GM12801 (cell line): ENCODE results near the gene GRAMD2A.

ENCODE experiments used
- TF ChIP-seq, protein P1 (sequence below): IDR thresholded peaks from one replicate; pipeline ENCODE4 v1.5.1; 2011; ENCODE audit warnings: control low read depth; ENCODE audit not compliant: insufficient read length; ENCODE audit errors: extremely low read depth

Gene GRAMD2A

DNA sequence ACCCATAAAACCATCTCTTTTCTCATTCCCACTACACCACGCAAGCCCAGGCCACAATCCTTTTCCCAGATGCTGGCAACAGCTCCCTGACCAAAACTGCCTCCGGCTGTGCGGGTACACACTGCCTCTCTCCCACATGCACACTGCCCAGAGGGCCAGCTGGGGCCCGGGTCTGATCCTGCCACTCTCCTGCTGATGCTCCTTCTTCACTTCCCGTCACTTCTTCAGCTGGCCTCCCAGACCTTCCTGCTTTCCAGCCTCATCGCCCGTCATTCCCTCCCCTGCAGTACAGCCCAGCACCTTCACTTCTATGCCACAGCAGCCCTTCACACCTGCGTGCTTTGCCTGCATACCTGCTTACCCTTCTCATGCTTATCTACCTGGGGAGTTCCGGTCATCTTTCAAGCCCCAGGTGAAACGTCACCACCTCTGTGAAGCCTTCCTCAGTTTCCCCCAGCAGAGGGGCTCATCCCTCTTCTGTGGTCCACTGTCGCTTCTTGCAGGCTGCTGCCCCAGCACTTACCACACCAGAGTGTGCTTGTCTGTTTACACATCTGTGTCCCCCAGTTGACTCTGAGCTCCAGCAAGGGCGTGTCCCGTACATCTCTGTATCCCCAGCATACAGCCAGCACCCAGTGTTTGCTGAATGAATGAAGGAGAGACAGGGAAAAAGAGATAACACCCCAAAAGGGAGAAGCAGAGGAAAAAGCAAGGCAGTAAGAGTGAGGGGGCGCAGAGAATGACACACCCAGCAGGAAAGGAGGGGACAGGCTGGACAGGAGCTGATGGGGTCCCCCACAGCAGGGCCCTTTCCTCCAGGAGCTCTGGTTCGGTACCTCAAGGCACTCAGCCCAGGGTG, 22.2 kb downstream of the GRAMD2A start:
- TF ChIP-seq, protein P1, sequence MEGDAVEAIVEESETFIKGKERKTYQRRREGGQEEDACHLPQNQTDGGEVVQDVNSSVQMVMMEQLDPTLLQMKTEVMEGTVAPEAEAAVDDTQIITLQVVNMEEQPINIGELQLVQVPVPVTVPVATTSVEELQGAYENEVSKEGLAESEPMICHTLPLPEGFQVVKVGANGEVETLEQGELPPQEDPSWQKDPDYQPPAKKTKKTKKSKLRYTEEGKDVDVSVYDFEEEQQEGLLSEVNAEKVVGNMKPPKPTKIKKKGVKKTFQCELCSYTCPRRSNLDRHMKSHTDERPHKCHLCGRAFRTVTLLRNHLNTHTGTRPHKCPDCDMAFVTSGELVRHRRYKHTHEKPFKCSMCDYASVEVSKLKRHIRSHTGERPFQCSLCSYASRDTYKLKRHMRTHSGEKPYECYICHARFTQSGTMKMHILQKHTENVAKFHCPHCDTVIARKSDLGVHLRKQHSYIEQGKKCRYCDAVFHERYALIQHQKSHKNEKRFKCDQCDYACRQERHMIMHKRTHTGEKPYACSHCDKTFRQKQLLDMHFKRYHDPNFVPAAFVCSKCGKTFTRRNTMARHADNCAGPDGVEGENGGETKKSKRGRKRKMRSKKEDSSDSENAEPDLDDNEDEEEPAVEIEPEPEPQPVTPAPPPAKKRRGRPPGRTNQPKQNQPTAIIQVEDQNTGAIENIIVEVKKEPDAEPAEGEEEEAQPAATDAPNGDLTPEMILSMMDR = no peak

GRCh38 chr15:72174551-72175165, 22.9 kb downstream of the GRAMD2A start:
- TF ChIP-seq, protein P1 = no peak

DNA sequence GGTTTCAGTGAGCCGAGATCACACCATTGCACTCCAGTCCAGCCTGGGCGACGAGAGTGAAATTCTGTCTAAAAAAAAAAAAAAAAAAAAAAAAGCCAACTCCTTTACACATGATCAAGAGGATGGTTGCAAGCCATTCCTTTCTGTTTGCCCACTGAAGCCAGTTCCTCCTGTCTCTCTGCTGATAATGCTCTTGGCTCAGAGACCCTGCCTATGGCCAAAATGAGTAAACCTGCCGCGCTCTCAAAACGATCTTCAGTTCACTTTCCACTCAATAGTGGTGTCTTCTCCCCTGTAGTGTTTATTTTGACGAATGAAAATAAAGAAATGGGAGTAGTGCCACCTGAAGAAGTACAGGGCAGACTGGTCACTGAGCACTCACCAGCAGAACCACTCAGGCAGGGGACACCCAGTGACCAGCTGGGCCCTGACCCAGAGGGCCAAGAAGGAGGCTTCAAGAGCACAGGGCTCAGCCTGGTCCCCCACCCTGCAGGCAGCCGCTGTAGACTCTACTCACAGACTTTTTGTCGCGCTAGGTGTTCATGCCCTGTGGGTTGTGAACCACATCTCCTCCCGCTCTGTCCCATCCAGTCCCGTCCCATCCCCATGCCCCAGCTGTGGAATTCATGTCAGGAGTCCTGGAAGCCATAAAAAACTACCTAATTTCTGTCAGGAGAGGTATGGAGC, 23.6 kb downstream of the GRAMD2A start:
- TF ChIP-seq, protein P1 = no peak

DNA sequence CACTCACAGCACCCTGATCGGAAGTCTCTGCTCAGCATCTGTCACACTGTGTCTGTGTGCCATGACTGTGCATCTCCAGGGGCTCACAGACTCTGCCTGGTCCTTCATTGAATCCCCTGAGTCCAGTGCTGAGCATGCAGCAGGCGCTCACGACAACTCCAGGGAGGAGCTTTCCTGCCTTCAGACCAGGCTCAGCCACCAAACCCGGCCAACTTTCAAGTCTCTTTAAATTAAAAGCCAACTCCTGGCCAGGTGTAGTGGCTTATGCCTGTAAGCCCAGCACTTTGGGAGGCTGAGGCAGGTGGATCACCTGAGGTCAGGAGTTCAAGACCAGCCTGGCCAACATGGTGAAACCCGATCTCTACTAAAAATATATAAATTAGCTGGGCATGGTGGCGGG, 24.2 kb downstream of the GRAMD2A start:
- TF ChIP-seq, protein P1 = no peak

GRCh38 chr15:72172796-72173195, 24.8 kb downstream of the GRAMD2A start:
- TF ChIP-seq, protein P1 = no peak

DNA sequence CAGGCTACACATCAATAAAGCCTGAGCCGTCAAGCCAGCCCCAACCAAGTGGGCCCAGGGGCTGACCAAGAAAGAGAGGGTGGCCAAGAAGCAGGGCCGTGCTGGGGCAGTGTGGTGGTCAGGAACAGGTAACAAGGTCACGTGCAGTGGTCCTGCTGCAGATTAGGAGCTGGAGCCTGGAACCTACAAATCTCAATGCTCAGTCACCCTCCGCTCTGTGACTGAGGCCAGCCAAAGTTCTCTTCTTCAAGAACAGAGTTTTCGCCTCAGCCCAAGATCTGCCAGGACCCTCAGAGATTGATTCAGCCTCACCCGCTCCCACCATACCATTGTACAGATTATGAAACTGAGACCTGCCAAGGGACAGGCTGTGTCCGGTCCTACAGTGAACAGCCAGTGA, 26.9 kb downstream of the GRAMD2A start:
- TF ChIP-seq, protein P1 = no peak

GRCh38 chr15:72169921-72170611, 27.5 kb downstream of the GRAMD2A start:
- TF ChIP-seq, protein P1 = no peak
